ENCODE data around the gene METTL22. TPM values are rescaled to one million over a fixed set of nuclear protein-coding genes. Genes with fewer than 3 reads are reported as not detected.

The METTL22 gene
- total RNA-seq, 1 experiment from 2014 or later, result 36.7 TPM

GRCh38 chr16:8632675-8633182 is 11.2 kb downstream of the METTL22 start:
- CTCF ChIA-PET, result interaction anchor here (0.8 to 1.8 kb wide), 3 partner anchors 47 to 66 kb away, joined by 4 to 6 read pairs (median 4); no protein-coding TSS in a partner anchor
- Mint-ChIP-seq H3K4me1 (ENCODE audit: insufficient read depth, unreplicated experiment) (no peaks in the 10 kb centered on the region), H3K9me3 (ENCODE audit: unreplicated experiment) (no peaks in the 10 kb centered on the region), H3K36me3 (ENCODE audit: insufficient read depth, unreplicated experiment) (peaks cover 77% of the 10 kb centered on the region), H3K27me3 (ENCODE audit: insufficient read depth, unreplicated experiment) (no peaks in the 10 kb centered on the region), H3K27ac (ENCODE audit: low read depth, unreplicated experiment) (no peak overlapping the region), H3K4me3 (ENCODE audit: unreplicated experiment) (no peak overlapping the region)
- no peak for DNase-seq (ENCODE audit: unreplicated experiment)
- BruUV-seq (replicated peaks), result no TSS peak
- POLR2A ChIA-PET, result no interaction called here
- intact Hi-C loops (cut with micrococcal nuclease), result no loop called here
- TF ChIP-seq CTCF (IDR thresholded peaks at IDR 0.05; ENCODE audit: unreplicated experiment), result no peak

GRCh38 chr16:8634991-8635736 is 13.7 kb downstream of the METTL22 start:
- Mint-ChIP-seq H3K9me3 (ENCODE audit: unreplicated experiment) (no peaks in the 10 kb centered on the region), H3K4me1 (ENCODE audit: insufficient read depth, unreplicated experiment) (no peaks in the 10 kb centered on the region), H3K27me3 (ENCODE audit: insufficient read depth, unreplicated experiment) (no peaks in the 10 kb centered on the region), H3K36me3 (ENCODE audit: insufficient read depth, unreplicated experiment) (peaks cover 81% of the 10 kb centered on the region), H3K4me3 (ENCODE audit: unreplicated experiment) (no peak overlapping the region), H3K27ac (ENCODE audit: low read depth, unreplicated experiment) (no peak overlapping the region)
- DNase-seq (ENCODE audit: unreplicated experiment), result no peak
- no TSS peak for BruUV-seq (replicated peaks)
- ChIA-PET CTCF (interaction anchor here (0.6 to 5.2 kb wide), 9 partner anchors 12 to 401 kb away, joined by 3 to 39 read pairs (median 4); no protein-coding TSS in a partner anchor), POLR2A (no interaction called here)
- TF ChIP-seq CTCF (IDR thresholded peaks at IDR 0.05; ENCODE audit: unreplicated experiment), result peak; percentile 31
- intact Hi-C loops (cut with micrococcal nuclease), result loop anchor here (5.0 kb wide), 1 partner anchor 68 kb away; no protein-coding TSS in a partner anchor

GRCh38 chr16:8639694-8640093 is 18.2 kb downstream of the METTL22 start:
- TF ChIP-seq CTCF (IDR thresholded peaks at IDR 0.05; ENCODE audit: unreplicated experiment), result no peak
- no TSS peak for BruUV-seq (replicated peaks)
- Mint-ChIP-seq H3K4me1 (ENCODE audit: insufficient read depth, unreplicated experiment) (no peaks in the 10 kb centered on the region), H3K36me3 (ENCODE audit: insufficient read depth, unreplicated experiment) (peaks cover 91% of the 10 kb centered on the region), H3K27ac (ENCODE audit: low read depth, unreplicated experiment) (no peak overlapping the region), H3K9me3 (ENCODE audit: unreplicated experiment) (no peaks in the 10 kb centered on the region), H3K27me3 (ENCODE audit: insufficient read depth, unreplicated experiment) (no peaks in the 10 kb centered on the region), H3K4me3 (ENCODE audit: unreplicated experiment) (no peak overlapping the region)
- intact Hi-C loops (cut with micrococcal nuclease), result loop anchor here (5.0 kb wide), 1 partner anchor 72 kb away; no protein-coding TSS in a partner anchor
- ChIA-PET POLR2A (no interaction called here), CTCF (interaction anchor here (0.7 to 5.2 kb wide), 3 partner anchors 67 to 1116 kb away, joined by 3 to 39 read pairs (median 3); no protein-coding TSS in a partner anchor)
- DNase-seq (ENCODE audit: unreplicated experiment), result no peak

- Mint-ChIP-seq H3K9me3 (ENCODE audit: unreplicated experiment) (no peaks in the 10 kb centered on the region), H3K36me3 (ENCODE audit: insufficient read depth, unreplicated experiment) (peaks cover 78% of the 10 kb centered on the region), H3K27me3 (ENCODE audit: insufficient read depth, unreplicated experiment) (no peaks in the 10 kb centered on the region), H3K27ac (ENCODE audit: low read depth, unreplicated experiment) (no peak overlapping the region), H3K4me3 (ENCODE audit: unreplicated experiment) (no peak overlapping the region), H3K4me1 (ENCODE audit: insufficient read depth, unreplicated experiment) (no peaks in the 10 kb centered on the region)
- TF ChIP-seq CTCF (IDR thresholded peaks at IDR 0.05; ENCODE audit: unreplicated experiment), result no peak
- no peak for DNase-seq (ENCODE audit: unreplicated experiment)
- BruUV-seq (replicated peaks), result no TSS peak
- ChIA-PET CTCF (interaction anchor here (0.8 to 1.3 kb wide), 2 partner anchors 12 to 124 kb away, joined by 4 read pairs; no protein-coding TSS in a partner anchor), POLR2A (no interaction called here)
- intact Hi-C loops (cut with micrococcal nuclease), result no loop called here
Measured at GRCh38 chr16:8641671-8642070, 20.2 kb downstream of the METTL22 start.
